Mammary microvascular endothelial cell (primary cell): ENCODE data around the gene CNTNAP4. TPM values are rescaled to one million over a fixed set of nuclear protein-coding genes. Genes with fewer than 3 reads are reported as not detected.

ENCODE experiments used
- total RNA-seq: library from RNA; depleted of rRNA; stranded (reverse); fragments of >200 nt; gene quantifications from 2 replicates; pipeline ENCODE4 v1.2.3, GENCODE V29; 2015

CNTNAP4 gene
- not detected in 2 replicates for total RNA-seq

DNA sequence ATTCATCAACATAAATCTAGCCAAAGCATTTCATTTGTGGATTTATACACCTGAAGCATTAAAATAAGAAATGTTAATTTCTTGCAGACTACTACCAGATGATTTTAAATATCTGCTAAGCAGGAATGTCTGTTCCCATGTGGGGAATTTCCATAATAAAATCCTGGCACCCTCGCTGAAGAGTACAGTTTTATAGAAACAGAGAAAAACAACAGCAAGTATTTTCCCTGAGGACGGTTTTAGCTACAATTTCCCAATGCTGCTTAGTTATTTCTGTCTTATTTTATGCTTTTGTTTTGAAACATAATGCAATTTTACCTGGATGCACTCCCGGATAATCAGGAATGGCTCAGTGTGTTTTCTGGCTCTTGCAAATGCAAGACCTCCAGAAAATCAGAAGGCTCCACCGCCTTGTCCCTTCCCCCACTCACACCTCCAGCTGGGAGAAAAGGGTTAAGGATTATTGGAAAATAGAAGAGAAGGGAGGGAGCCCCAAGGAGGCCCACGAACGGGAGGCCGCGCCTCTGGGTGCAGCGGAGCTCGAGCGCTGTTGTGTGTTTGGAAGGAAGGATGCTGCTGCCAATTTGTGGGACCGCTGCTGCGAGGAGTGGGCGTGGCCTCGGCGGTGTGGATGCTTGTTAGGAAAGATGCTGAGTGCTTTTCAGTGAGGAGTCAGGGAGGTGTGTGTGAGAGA, at the start of gene CNTNAP4:
Gene CNTNAP4, plus strand, starts transcription at position 657 of the 694 bp plus-strand sequence. CDS start 262 bp downstream, outside the sequence.

